K562 (cell line): ENCODE results near the gene SRGN. TPM values are rescaled to one million over a fixed set of nuclear protein-coding genes. Genes with fewer than 3 reads are reported as not detected.

Experiments
- ARID1B ChIP-seq: fragments of 450-650 bp; IDR thresholded peaks from 2 replicates; pipeline ENCODE4 v1.6.1; 2016; ENCODE audit warnings: antibody characterized with exemption, mild to moderate bottlenecking, inconsistent platforms
- CCNT2 ChIP-seq: IDR thresholded peaks from 2 replicates; pipeline ENCODE4 v1.6.1; 2011; ENCODE audit warnings: borderline replicate concordance, low read depth, mild to moderate bottlenecking, moderate library complexity, mixed read lengths, low read length; ENCODE audit not compliant: insufficient read length; ENCODE audit errors: extremely low read depth
- GTF3C2 ChIP-seq: IDR thresholded peaks from 3 replicates; pipeline ENCODE4 v1.6.1; 2011; ENCODE audit warnings: borderline replicate concordance, mild to moderate bottlenecking, moderate library complexity; ENCODE audit not compliant: insufficient read length; ENCODE audit errors: extremely low read depth
- HMG20A ChIP-seq: fragments of 450-650 bp; formaldehyde crosslinking; conservative IDR thresholded peaks from 2 replicates; pipeline ENCODE4 v1.4.0; 2020; ENCODE audit warnings: mild to moderate bottlenecking, mixed read lengths
- KAT7 ChIP-seq: sonication (generic); formaldehyde crosslinking; IDR thresholded peaks from 2 replicates; pipeline ENCODE4 v1.8.0; 2022; ENCODE audit warnings: missing genetic modification reagents, mild to moderate bottlenecking, borderline replicate concordance
- KDM2B ChIP-seq: fragments of 250-450 bp; sonication (Bioruptor Pico); IDR thresholded peaks from 2 replicates; pipeline ENCODE4 v1.8.0; 2021; ENCODE audit warnings: mild to moderate bottlenecking, moderate library complexity
- MIER1 ChIP-seq: fragments of 450-650 bp; IDR thresholded peaks from 2 replicates; pipeline ENCODE4 v1.6.1; 2016; ENCODE audit warnings: antibody characterized with exemption, mild to moderate bottlenecking, low read depth
- PRDM10 ChIP-seq: fragments of 450-650 bp; IDR thresholded peaks from 2 replicates; pipeline ENCODE4 v1.6.1; 2018; ENCODE audit not compliant: partially characterized antibody
- ZNF311 ChIP-seq: fragments of 250-450 bp; sonication (Bioruptor Pico); IDR thresholded peaks from 2 replicates; pipeline ENCODE4 v1.4.0; 2020; ENCODE audit warnings: mild to moderate bottlenecking, moderate library complexity
- ZNF57 ChIP-seq: fragments of 450-650 bp; formaldehyde crosslinking; IDR thresholded peaks from 2 replicates; pipeline ENCODE4 v1.4.0; 2020; ENCODE audit warnings: mild to moderate bottlenecking, moderate library complexity
- ZNF785 ChIP-seq: fragments of 250-450 bp; sonication (Bioruptor Pico); IDR thresholded peaks from 2 replicates; pipeline ENCODE4 v1.4.0; 2020; ENCODE audit warnings: mild to moderate bottlenecking
- polyA plus RNA-seq, 8 experiments: library from polyadenylated mRNA; depleted of rRNA in 4 of 8; stranded (reverse) in 5 of 8; unstranded in 3 of 8; fragments of >200 nt; fragmentation: Nextera tagmentation in 2 of 8; fragmentation: Illumina TruSeq in 1 of 8; extraction: Ambion mirVana in 2 of 8; extraction: Trizol in 1 of 8; gene quantifications; 2 replicates each; pipeline versions ENCODE4 v1.2.1 to v1.2.3, GENCODE V29; 2011 to 2014; ENCODE audit warnings: inconsistent platforms in 1 of 8, missing spikeins in 1 of 8
- total RNA-seq, 7 experiments: library from RNA; depleted of rRNA in 6 of 7; stranded (reverse); fragments of >200 nt in 6 of 7; fragmentation: Illumina TruSeq in 2 of 7; extraction: Trizol in 2 of 7; gene quantifications; 2 replicates each; pipeline versions ENCODE4 v1.2.1 to v1.2.3, GENCODE V29; 2011 to 2021; ENCODE audit warnings: low replicate concordance in 1 of 7
- TF ChIP-seq, protein P1 (sequence below): sonication (generic); formaldehyde crosslinking; IDR thresholded peaks from 2 replicates; pipeline ENCODE4 v1.8.0; 2022; ENCODE audit warnings: missing genetic modification reagents, mild to moderate bottlenecking, borderline replicate concordance

The SRGN gene
- total and polyA plus RNA-seq, 9 of the 15 experiments (the other 6 are each of a cell fraction or from before 2014, with no cell fraction given): 136 to 304 (median 180) TPM

- TF ChIP-seq CCNT2 (peak; percentile 95), ZNF57 (CRISPR knock-in tag) (0 out of 2 replicates have a peak, but pooled peaks have one; percentile 56), KDM2B (CRISPR knock-in tag) (no peak), GTF3C2 (no peak), KAT7 (CRISPR knock-in tag) (no peak; the same call in 1 of the 2 replicates), ARID1B (peak; percentile 54; the same call in 1 of the 2 replicates), ZNF311 (CRISPR knock-in tag) (no peak), ZNF785 (CRISPR knock-in tag) (no peak), PRDM10 (no peak), MIER1 (no peak), HMG20A (no peak)
- TF ChIP-seq, protein P1, sequence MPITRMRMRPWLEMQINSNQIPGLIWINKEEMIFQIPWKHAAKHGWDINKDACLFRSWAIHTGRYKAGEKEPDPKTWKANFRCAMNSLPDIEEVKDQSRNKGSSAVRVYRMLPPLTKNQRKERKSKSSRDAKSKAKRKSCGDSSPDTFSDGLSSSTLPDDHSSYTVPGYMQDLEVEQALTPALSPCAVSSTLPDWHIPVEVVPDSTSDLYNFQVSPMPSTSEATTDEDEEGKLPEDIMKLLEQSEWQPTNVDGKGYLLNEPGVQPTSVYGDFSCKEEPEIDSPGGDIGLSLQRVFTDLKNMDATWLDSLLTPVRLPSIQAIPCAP (CRISPR knock-in tag): no peak
Observed at GRCh38 chr10:69123747-69124562, 36.1 kb downstream of the SRGN start, which contains the start of gene VPS26A (continued).
